ENCODE measurements around the gene ZSCAN16.
"Not testable (repeated sequence)": the region's sequence is repeated elsewhere in the genome, so short reads cannot be mapped to it uniquely, and the experiment has no call there.

- not testable (repeated sequence) for TF ChIP-seq CTCF, POLR2A (IDR thresholded peaks at IDR 0.05)
These were observed 2.1 kb upstream of the ZSCAN16 start for GRCh38 chr6:28122283-28122682.

Measured in Peyer's patch (tissue), 4 donors.